ENCODE results near the gene OSGEPL1.

The OSGEPL1 gene

GRCh38 chr2:189791338-189792042 lies 28.9 kb upstream of the OSGEPL1 start:
- WGBS (ENCODE audit: extremely low coverage, insufficient coverage, insufficient read length): no CpG with 5 or more reads among the region's 12 CpGs
- H3K4me3 ChIP-seq (ENCODE audit: low read depth, low read length): no peak overlapping the region

DNA sequence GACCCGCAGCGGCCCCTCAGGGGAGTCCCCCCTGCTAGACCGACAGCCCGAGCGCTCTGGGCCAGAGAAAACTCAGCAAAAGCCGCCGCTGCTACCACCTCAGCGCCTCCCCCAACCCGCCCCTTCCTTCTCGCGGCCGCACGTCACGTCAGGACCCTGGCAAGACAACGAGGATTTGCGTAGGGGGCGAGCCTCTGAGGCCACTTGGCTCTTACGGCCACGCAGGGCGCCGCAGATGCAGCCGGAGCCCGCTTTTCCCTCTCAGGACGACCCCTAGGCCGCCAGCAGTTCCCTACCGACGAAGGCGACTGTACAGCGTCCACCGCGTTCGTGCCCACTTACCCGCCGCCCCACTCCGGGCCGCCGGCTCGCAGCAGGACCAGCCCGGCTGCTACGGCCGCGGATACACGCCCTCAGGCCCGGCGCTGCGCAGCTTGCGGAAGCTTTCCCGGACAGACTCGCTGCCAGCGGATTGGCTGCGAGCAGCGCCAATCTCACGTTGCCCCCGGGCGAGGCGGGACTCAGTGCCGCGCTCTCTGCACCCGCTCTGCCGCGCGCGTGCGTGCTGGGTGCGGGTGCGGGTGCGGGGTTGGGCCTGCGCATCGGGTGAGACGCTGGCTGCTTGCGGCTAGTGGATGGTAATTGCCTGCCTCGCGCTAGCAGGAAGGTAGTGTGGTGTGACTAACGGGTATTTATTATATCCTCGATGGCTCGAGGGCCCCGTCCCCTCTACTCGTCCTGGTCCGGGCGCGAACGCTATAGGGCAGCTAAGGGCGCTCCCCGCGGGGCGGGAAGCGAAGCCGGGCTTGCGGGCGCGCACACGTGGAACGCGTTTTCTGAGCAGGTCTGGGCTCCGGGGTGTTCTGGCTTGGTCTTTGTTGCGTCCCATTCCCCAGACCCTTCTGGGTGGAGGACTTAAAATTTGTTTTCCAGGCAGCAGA lies 21.6 kb upstream of the OSGEPL1 start, which contains the start of the genes ORMDL1 and PMS1:
TSS of gene ORMDL1 (minus strand) at position 413 of the 941 bp plus-strand sequence. CDS start 1,744 bp downstream, outside the sequence.
TSS of gene PMS1 (plus strand) at position 524 of the 941 bp plus-strand sequence. CDS start 7,360 bp downstream, outside the sequence.
- H3K9me3 ChIP-seq (ENCODE audit: insufficient read depth, low read depth, low read length): no peaks in the 10 kb centered on the region
- H3K4me2 ChIP-seq (ENCODE audit: low read length): peak within 1 kb of the TSS; percentile 76
- H3K18ac ChIP-seq (ENCODE audit: low read length): peak within 1 kb of the TSS; percentile 59
- peaks cover 3% of the 10 kb centered on the region for H3K79me2 ChIP-seq (ENCODE audit: control insufficient read depth, insufficient read depth, low read length, poor library complexity)
- H4K8ac ChIP-seq (ENCODE audit: low read depth, low read length): peak within 1 kb of the TSS; percentile 94
- H3K14ac ChIP-seq (ENCODE audit: low read length): peak within 1 kb of the TSS; percentile 81
- peak within 1 kb of the TSS; percentile 71 for H2AFZ ChIP-seq (ENCODE audit: insufficient read depth, low read length, poor library complexity)
- H2BK5ac ChIP-seq (ENCODE audit: low read depth, low read length, poor library complexity): peak within 1 kb of the TSS; percentile 71
- peak within 1 kb of the TSS; percentile 37 for H2BK120ac ChIP-seq (ENCODE audit: insufficient read depth, low read length, poor library complexity)
- peak; percentile 97 to 99 for DNase-seq
- peak within 1 kb of the TSS; percentile 86 for H3K4me3 ChIP-seq (ENCODE audit: low read depth, low read length)
- H3K4ac ChIP-seq (ENCODE audit: low read depth, low read length): peak within 1 kb of the TSS; percentile 30
- no peak within 1 kb of the TSS for H2BK12ac ChIP-seq (ENCODE audit: low read length)
- H3K27ac ChIP-seq (ENCODE audit: low read depth, low read length): peak within 1 kb of the TSS; percentile 91
- WGBS (ENCODE audit: extremely low coverage, insufficient coverage, insufficient read length): no CpG with 5 or more reads among the region's 96 CpGs
- H3K9ac ChIP-seq (ENCODE audit: low read length): peak within 1 kb of the TSS; percentile 97
- H4K91ac ChIP-seq (ENCODE audit: low read depth, low read length): peak within 1 kb of the TSS; percentile 76
- H3K4me1 ChIP-seq (ENCODE audit: control insufficient read depth in 1 of 2, insufficient read depth in 2 of 2, low read length in 2 of 2): no peaks in the 10 kb centered on the region
- no peak within 1 kb of the TSS for H2AK5ac ChIP-seq (ENCODE audit: low read length)
- peak within 1 kb of the TSS; percentile 82 for H4K12ac ChIP-seq (ENCODE audit: low read depth, low read length)
- no peaks in the 10 kb centered on the region for H3K27me3 ChIP-seq (ENCODE audit: insufficient read depth, low read length)
- H3K79me1 ChIP-seq (ENCODE audit: low read length): peaks cover 10% of the 10 kb centered on the region
- peaks cover 3 to 4% of the 10 kb centered on the region in 2 experiments for H3K36me3 ChIP-seq (ENCODE audit: control insufficient read depth in 1 of 2, insufficient read depth in 2 of 2, low read length in 2 of 2)
- no peak within 1 kb of the TSS for H3K23ac ChIP-seq (ENCODE audit: low read length)

More at GRCh38 chr2:189791338-189792042, 28.9 kb upstream of the OSGEPL1 start:
- Histone ChIP-seq H3K9ac (ENCODE audit: low read length) (no peak overlapping the region), H3K27me3 (ENCODE audit: insufficient read depth, low read length) (no peaks in the 10 kb centered on the region), H4K12ac (ENCODE audit: low read depth, low read length) (no peak overlapping the region), H2AK5ac (ENCODE audit: low read length) (no peak overlapping the region), H3K23ac (ENCODE audit: low read length) (no peak overlapping the region), H4K8ac (ENCODE audit: low read depth, low read length) (no peak overlapping the region), H3K4me2 (ENCODE audit: low read length) (no peak overlapping the region), H3K4me1 (ENCODE audit: control insufficient read depth in 1 of 2, insufficient read depth in 2 of 2, low read length in 2 of 2) (no peaks in the 10 kb centered on the region), H3K18ac (ENCODE audit: low read length) (no peak overlapping the region), H3K27ac (ENCODE audit: low read depth, low read length) (no peak overlapping the region), H4K91ac (ENCODE audit: low read depth, low read length) (no peak overlapping the region), H3K4ac (ENCODE audit: low read depth, low read length) (no peak overlapping the region), H2BK5ac (ENCODE audit: low read depth, low read length, poor library complexity) (no peak overlapping the region), H2BK120ac (ENCODE audit: insufficient read depth, low read length, poor library complexity) (no peak overlapping the region), H2BK12ac (ENCODE audit: low read length) (no peak overlapping the region), H2AFZ (ENCODE audit: insufficient read depth, low read length, poor library complexity) (no peak overlapping the region), H3K14ac (ENCODE audit: low read length) (no peak overlapping the region), H3K36me3 (ENCODE audit: control insufficient read depth in 1 of 2, insufficient read depth in 2 of 2, low read length in 2 of 2) (peaks cover 6 to 10% of the 10 kb centered on the region in 2 experiments), H3K79me2 (ENCODE audit: control insufficient read depth, insufficient read depth, low read length, poor library complexity) (no peaks in the 10 kb centered on the region), H3K79me1 (ENCODE audit: low read length) (no peaks in the 10 kb centered on the region), H3K9me3 (ENCODE audit: insufficient read depth, low read depth, low read length) (no peaks in the 10 kb centered on the region)
- DNase-seq: peak in 1 of 2 donors; percentile 39

GRCh38 chr2:189783451-189783926 lies 20.9 kb upstream of the OSGEPL1 start:
- Histone ChIP-seq H2BK12ac (ENCODE audit: low read length) (no peak overlapping the region), H3K27me3 (ENCODE audit: insufficient read depth, low read length) (no peaks in the 10 kb centered on the region), H2AFZ (ENCODE audit: insufficient read depth, low read length, poor library complexity) (peak overlapping the region; percentile 4), H3K27ac (ENCODE audit: low read depth, low read length) (peak overlapping the region; percentile 91), H4K8ac (ENCODE audit: low read depth, low read length) (peak overlapping the region; percentile 94), H2BK5ac (ENCODE audit: low read depth, low read length, poor library complexity) (peak overlapping the region; percentile 54), H3K79me1 (ENCODE audit: low read length) (peaks cover 10% of the 10 kb centered on the region), H3K36me3 (ENCODE audit: control insufficient read depth in 1 of 2, insufficient read depth in 2 of 2, low read length in 2 of 2) (peaks cover 9 to 12% of the 10 kb centered on the region in 2 experiments), H3K18ac (ENCODE audit: low read length) (peak overlapping the region; percentile 4), H3K9ac (ENCODE audit: low read length) (peak overlapping the region; percentile 97), H4K12ac (ENCODE audit: low read depth, low read length) (no peak overlapping the region), H3K4me3 (ENCODE audit: low read depth, low read length) (peak overlapping the region; percentile 86), H3K14ac (ENCODE audit: low read length) (peak overlapping the region; percentile 18), H3K79me2 (ENCODE audit: control insufficient read depth, insufficient read depth, low read length, poor library complexity) (peaks cover 3% of the 10 kb centered on the region), H3K4ac (ENCODE audit: low read depth, low read length) (peak overlapping the region; percentile 10), H2BK120ac (ENCODE audit: insufficient read depth, low read length, poor library complexity) (no peak overlapping the region), H3K4me2 (ENCODE audit: low read length) (peak overlapping the region; percentile 76), H3K4me1 (ENCODE audit: control insufficient read depth in 1 of 2, insufficient read depth in 2 of 2, low read length in 2 of 2) (no peaks in the 10 kb centered on the region), H2AK5ac (ENCODE audit: low read length) (no peak overlapping the region), H3K9me3 (ENCODE audit: insufficient read depth, low read depth, low read length) (no peaks in the 10 kb centered on the region), H3K23ac (ENCODE audit: low read length) (no peak overlapping the region), H4K91ac (ENCODE audit: low read depth, low read length) (peak overlapping the region; percentile 7)
- DNase-seq: peak; percentile 11 to 56
- no CpG with 5 or more reads among the region's 17 CpGs for WGBS (ENCODE audit: extremely low coverage, insufficient coverage, insufficient read length)

DNA sequence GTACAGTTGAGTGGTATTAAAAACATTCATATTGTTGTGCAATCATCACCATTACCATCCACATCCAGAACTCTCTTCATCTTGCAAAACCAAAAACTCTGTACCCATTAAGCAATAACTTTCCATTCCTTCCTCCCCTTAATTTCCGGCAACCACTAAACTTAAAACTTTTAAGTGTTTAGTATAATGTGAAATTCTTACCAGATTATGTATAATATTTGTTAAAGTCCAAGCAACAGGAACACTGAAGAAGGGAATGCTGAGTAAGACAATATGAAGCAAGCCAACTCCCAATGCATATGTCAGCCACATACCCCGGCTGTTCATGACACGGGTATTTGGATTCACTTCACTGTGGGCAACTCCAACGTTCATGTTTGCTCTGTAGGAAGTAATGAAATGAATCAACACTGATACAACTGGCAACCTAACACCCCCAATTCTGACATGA lies 19.7 kb upstream of the OSGEPL1 start:
- H3K27me3 ChIP-seq (ENCODE audit: insufficient read depth, low read length): no peaks in the 10 kb centered on the region
- DNase-seq: peak; percentile 29 to 59
- WGBS (ENCODE audit: extremely low coverage, insufficient coverage, insufficient read length): no CpG with 5 or more reads among the region's 4 CpGs
- no peak overlapping the region for H2AK5ac ChIP-seq (ENCODE audit: low read length)
- H4K8ac ChIP-seq (ENCODE audit: low read depth, low read length): no peak overlapping the region
- no peak overlapping the region for H3K18ac ChIP-seq (ENCODE audit: low read length)
- H3K36me3 ChIP-seq (ENCODE audit: control insufficient read depth in 1 of 2, insufficient read depth in 2 of 2, low read length in 2 of 2): peaks cover 12 to 15% of the 10 kb centered on the region in 2 experiments
- H3K9me3 ChIP-seq (ENCODE audit: insufficient read depth, low read depth, low read length): no peaks in the 10 kb centered on the region
- peak overlapping the region; percentile 64 for H3K4ac ChIP-seq (ENCODE audit: low read depth, low read length)
- no peak overlapping the region for H4K12ac ChIP-seq (ENCODE audit: low read depth, low read length)
- no peak overlapping the region for H2BK12ac ChIP-seq (ENCODE audit: low read length)
- H3K9ac ChIP-seq (ENCODE audit: low read length): no peak overlapping the region
- peaks cover 10% of the 10 kb centered on the region for H3K79me1 ChIP-seq (ENCODE audit: low read length)
- H2AFZ ChIP-seq (ENCODE audit: insufficient read depth, low read length, poor library complexity): no peak overlapping the region
- no peak overlapping the region for H2BK5ac ChIP-seq (ENCODE audit: low read depth, low read length, poor library complexity)
- H3K14ac ChIP-seq (ENCODE audit: low read length): no peak overlapping the region
- no peak overlapping the region for H4K91ac ChIP-seq (ENCODE audit: low read depth, low read length)
- no peak overlapping the region for H3K4me3 ChIP-seq (ENCODE audit: low read depth, low read length)
- H3K4me1 ChIP-seq (ENCODE audit: control insufficient read depth in 1 of 2, insufficient read depth in 2 of 2, low read length in 2 of 2): no peaks in the 10 kb centered on the region
- H3K27ac ChIP-seq (ENCODE audit: low read depth, low read length): no peak overlapping the region
- H2BK120ac ChIP-seq (ENCODE audit: insufficient read depth, low read length, poor library complexity): no peak overlapping the region
- H3K23ac ChIP-seq (ENCODE audit: low read length): peak overlapping the region; percentile 40
- H3K4me2 ChIP-seq (ENCODE audit: low read length): peak overlapping the region; percentile 27
- peaks cover 3% of the 10 kb centered on the region for H3K79me2 ChIP-seq (ENCODE audit: control insufficient read depth, insufficient read depth, low read length, poor library complexity)

All from trophoblast cell (in vitro differentiated cells and primary cell).